Hematopoietic multipotent progenitor cell treated with erythropoietin and hydrocortisone succinate and interleukin-3 and kit ligand, for 17 days (in vitro differentiated cells): ENCODE results near the gene SUGP2.

Experiments used
- DNase-seq: peaks from one replicate; pipeline ENCODE4 v3.0.0-alpha.2; 2015; ENCODE audit warnings: low spot score

Gene SUGP2

DNA sequence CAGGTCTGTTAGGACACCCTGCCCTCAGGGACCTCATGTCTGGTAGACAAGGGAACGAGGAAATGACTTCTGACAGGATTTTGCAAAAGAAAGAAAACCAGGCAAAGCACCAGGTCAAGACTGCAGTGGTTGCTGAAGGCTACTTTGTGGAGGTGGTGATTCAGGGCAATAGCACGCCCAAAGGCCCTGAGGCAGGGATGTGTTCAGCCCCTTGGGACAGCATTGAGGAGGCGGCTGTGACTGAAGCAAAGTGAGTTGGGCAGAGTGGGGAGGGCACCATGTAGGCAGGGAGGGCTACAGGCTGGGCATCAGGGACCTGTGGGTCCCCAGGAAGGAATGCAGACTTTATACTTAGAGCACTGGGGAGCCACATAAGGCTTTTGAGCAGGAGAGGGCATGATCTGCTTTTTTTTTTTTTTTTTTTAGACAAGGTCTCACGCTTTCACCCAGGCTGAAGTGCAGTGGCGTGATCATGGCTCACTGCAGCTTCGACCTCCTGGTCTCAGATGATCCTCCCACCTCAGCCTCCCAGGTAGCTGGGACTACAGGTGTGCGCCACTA, 81.5 kb downstream of the SUGP2 start:
- no peak for DNase-seq

DNA sequence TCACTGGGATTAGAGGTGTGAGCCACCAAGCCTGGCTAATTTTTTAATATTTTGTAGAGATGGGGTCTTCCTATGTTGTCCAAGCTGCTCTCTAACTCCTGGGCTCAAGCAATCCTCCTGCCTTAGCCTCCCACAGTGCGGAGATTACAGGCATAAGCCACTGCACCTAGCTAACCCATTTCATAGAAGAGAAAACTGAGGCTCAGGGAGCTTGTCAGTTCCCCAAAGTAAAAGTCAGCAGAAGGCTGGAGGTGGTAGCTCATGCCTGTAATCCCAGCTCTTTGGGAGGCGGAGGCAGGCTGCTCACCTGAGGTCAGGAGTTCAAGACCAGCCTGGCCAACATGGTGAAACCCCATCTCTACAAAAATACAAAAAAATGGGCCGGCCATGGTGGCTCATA, 83.5 kb downstream of the SUGP2 start:
- DNase-seq = no peak

DNA sequence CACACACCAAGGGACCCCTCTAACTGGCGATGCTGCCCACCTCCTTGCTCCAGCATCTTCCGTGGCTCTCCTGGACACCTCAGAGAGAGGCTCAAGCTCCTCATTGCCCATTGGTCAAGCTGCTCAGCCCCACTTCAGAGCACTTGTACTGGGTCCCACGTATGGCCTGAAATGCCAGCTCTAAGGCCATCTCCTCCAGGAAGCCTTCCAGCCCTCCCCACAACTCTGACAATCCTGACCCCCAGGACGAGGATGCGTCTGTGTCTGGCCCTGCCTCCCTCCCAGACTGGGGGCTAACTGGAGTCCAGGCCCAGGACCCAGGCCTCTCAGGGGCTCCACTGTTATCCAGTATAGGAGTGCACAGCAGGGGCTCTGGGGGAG, 84.4 kb downstream of the SUGP2 start:
- DNase-seq = no peak

DNA sequence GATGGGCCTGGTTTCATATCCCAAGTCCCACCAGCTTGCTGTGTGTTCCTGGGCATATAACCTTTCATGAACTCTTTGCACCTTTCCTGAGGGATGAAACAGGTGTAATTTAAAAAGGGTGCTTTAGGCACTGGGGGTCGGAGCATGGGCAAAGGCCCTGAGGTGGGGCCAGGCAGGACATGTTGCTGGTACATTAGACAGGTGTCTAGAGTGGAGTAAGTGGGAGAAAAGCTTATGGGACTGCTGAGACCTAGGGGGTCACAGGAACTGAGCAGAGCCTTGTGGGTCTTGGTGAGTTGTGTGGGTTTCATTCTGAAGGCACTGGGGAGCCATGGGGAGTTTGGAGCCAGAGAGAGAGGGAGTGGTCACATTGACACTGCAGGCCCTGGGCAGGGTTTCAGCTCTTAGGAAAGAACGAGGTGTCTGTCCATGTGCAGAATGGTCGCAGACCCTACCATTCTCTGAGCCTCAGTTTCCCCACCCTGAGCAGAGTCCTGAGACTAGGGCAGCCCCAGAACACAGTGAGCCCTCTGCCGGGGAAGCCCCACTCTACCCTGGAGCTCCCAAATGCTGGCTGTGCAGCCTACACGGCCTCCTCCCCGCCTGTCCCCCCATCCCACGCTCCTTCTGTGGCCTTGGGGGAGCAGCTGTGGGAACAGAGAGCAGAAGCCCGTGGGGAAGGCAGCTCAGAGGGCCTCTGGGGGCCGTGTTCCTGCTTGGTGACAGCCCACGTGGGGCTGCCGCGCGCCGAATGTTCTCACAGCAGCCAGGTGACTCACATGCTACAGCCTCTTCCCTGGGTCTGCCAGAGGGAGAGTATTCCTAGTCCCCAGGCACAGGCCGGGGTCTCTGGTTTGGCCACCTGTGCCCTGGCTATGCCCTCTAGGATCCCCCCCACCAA, 85.0 kb downstream of the SUGP2 start:
- DNase-seq = no peak

DNA sequence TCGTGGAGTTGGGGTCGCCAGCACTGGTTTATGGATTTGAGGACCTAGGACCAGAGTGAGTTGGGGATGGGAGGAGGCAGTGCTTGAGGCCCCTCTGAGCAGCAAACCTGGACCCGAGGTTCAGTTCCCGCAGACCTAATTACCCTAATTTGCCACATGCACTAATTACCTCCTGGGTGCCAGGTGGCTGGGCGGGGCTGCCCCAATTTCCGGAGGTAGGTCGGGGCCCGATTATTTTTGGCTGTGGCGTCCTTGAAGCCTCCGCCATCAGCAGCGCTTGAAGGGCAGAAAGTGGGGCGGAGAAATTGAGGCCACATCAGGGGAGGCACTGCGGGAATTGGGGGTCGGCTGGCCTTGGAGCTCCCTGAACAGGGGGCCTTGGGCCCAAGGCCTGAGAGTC, 86.4 kb downstream of the SUGP2 start:
- DNase-seq = no peak

DNA sequence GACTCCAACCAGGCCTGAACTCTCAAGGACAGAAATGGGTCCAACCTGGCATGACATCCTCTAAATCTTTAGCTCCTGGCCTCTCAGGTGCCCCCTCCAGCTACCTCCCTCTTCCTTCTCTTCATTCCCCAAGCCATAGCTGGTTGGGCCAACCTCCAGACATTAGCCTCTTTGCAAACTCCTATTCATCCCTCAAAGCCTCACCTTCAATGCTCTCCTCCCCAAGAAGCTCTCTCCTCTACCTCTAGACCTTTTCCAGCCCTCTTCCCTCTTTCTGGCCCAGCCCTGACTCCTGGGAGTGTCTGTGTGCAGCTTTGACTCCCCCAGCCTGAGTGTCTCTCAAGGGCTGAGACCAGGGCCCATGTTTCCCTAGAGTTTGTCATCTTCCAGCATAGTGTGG, 87.0 kb downstream of the SUGP2 start:
- DNase-seq = no peak

DNA sequence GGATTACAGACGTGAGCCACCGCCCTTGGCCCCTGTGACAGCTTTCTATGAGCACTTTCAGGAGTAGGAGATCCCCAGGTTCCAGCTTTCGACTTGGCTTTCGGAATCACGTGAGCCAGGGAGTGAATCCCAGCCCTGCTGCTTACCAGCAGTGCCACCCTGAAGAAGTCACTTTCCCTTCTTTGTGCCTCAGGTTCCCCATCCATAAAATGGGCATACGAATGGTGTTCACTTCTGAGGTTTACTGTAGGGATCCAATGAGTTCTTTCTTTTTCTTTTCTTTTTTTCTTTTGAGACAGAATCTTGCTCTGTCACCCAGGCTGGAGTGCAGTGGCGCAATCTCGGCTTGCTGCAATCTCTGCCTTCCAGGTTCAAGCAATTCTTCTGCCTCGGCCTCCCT, 88.0 kb downstream of the SUGP2 start:
- DNase-seq = no peak

- DNase-seq = no peak
These were observed 89.9 kb downstream of the SUGP2 start for GRCh38 chr19:18943465-18943864.

DNA sequence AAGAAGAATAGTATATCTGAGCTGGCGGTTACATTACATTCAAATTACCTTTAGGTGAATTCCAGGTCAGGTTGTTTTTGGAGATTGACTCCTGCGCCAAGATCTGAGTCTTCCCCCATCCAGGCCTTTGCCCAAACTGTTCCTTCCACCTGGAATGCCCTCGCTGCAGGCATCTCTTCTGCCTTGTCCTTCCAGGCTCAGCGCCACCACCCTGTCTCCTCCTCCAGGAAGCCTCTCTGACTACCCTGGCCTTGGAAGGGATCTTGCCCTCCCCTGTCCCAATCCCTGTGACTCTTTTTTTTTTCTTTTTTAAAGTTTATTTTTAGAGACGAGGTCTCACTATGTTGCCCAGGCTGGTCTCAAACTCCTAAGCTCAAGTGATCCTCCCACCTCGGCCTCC, 90.6 kb downstream of the SUGP2 start:
- no peak for DNase-seq

GRCh38 chr19:18941628-18942354, 91.5 kb downstream of the SUGP2 start:
- DNase-seq = no peak
